Activated T-cell treated with anti-CD3 and anti-CD28 coated beads for 24 hours (primary cell): Measurements from ENCODE around the gene DDX11.
"Not testable (repeated sequence)": the region's sequence is repeated elsewhere in the genome, so short reads cannot be mapped to it uniquely, and the experiment has no call there.

ENCODE experiments used
- DNase-seq: peaks from one replicate; pipeline ENCODE4 v3.0.0-alpha.2; 2020; ENCODE audit warnings: low read depth

The DDX11 gene

DNA sequence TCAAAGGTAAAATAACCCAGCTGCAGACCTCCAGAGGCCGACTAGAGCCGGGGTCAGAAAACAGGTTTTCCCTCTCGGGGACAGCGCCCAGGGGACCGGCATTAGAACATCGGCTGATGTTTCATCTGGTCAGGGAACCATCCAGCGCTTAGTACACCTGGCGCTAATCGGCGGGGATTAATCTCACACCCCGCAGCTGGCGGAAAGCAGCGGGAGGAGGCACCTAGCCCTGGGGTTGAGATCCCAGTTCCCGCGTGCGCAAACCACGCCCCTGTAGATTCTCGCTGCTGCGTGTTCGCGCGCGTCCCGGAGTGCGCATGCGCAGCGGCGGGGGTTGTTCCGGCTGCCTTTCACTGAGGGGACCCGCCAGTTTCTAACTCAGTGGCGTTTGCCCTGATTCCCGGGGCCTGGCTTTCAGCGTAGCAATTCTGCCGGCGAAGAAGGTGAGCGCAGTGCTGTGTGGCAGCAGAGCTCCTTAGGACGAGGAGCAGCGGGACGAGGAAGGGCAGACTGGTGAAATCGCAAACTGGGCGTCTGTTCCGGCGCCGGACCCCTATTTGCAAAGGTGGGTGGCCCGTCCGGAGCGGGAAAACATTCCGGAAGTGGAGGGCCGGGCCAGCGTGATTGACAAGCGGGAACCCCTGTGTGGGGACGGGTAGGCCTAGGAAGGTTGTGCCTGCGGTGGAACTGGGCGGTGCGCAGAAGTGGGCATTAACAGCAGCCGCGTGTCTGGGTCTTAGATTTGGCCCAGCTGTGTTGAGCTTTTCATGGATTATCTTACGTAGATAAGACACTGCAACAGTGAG, at the start of gene DDX11:
Gene DDX11, plus strand, starts transcription at position 334 of the 806 bp plus-strand sequence. CDS start 4,534 bp downstream, outside the sequence.
- DNase-seq, result peak; percentile 89

DNA sequence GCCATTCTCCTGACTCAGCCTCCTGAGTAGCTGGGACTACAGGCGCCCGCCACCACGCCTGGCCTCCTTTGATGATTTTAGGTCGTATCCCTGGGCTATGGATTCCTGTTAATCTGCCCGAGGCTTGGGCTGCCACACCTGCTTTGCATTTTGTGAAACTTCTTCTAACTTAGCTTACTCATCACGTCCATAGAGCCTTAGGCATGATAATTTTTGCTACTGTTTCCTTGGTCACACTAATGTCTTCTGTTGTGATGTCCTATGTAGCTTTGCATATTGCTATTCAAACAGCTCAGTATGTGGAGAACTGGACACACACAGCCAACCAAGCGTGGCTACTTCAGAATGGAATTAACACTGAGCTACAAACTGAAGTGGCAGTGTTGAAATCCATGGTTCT, 47.5 kb upstream of the DDX11 start:
- no peak for DNase-seq

DNA sequence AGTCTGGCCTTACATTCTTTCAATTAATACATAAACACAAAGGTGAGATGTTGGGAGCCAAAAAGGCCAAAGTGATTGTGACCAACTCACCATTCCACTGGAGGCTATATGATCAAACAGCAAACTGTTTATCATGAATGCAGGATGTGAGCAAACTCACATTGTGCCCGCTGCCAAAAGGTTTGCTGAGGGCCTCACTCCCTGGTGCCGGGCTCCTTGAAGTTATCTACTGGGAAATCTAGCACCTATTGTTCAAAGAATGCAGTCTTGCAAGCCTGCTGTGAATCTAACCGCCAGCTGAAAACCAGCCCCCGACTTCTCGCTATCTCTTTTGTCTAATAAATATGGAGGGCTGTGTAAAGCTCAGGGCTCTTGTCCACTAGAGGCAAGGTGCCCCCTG, 46.7 kb upstream of the DDX11 start:
- DNase-seq, result not testable (repeated sequence)

DNA sequence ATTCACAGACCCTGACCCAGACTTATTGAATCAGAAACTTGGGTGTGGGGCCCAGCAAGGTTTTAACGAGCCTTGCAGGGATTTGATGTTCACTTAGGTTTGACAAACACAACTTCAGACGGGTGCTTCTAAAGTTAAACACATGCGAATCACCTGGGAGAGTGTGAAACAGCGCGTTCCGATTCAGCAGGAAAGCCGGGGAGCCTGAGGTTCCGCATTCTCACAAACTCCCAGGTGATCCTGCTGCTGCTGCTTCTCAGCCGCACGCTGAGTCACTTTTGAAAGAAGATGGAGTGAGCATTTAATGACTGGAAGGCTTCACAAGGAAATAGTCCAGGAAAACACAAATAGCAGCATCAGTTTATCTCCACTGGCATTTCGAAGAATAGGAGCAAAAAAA, 44.2 kb upstream of the DDX11 start:
- DNase-seq, result no peak

DNA sequence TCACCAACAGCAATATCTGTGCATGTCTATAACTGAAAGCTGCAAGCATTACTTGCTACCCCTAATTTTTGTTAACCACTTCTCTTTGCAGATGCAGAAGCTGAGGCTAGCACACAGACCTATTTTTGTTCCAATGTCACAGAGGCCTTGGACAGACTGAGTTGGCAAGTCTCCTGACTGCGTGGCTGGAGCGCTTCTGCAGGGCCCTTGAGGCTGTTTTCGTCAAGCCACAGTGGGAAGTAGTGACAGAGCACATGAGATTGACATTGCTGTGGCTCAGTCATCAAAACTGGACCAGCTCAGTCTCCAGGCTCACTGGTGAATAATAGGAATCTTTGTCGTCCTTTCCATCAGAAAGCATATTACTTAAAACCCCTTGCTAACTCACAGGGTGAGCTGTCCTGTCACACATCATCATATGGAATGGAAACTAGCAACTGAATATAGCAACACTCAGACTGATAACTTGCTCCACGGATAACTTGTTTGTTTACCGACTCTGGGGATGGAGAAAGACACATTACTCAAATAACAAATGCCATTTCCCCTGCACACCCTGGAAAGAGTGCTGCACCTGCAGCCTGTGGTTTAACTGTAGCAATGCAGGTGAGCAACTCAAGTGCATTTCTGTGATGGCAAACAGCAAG, 43.6 kb upstream of the DDX11 start:
- no peak for DNase-seq

DNA sequence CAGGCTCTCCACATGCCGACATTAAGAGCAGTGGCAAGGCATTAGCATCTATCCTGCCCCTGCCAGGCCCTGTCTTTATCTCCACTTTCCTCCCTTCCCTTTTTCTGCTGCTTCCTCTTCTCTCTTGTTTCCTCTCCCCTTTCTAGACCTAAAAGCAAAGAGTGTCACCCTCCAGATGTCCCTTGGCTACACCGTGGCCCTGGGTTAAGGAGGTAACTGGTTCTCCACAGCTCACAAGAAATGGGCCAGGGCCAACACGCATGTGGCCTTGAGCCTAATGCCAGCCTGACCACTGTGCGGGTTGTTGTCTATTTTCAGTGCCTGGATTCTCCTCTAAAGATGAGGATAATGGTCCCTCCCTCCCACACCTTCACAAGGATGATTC, 41.7 kb upstream of the DDX11 start:
- DNase-seq, result no peak

DNA sequence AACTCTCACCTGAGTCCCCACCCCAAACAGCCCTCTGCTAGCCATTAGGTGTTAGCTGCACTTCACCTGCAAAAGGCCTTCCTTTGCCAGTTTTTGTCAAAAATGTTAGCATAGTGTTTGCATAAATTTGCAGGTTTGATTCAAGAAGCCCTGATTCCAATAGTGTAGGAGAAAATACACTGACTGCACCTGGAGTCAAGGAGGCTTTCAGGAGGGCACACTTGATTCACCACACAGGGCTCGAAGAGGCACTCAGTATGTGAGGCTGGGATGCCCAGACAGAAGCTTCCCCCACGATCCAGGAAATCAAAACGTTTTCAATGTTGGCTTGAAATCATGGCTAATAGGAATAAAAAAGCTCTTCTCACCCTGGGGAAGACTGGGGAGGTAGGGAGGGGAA, 40.5 kb upstream of the DDX11 start:
- no peak for DNase-seq

DNA sequence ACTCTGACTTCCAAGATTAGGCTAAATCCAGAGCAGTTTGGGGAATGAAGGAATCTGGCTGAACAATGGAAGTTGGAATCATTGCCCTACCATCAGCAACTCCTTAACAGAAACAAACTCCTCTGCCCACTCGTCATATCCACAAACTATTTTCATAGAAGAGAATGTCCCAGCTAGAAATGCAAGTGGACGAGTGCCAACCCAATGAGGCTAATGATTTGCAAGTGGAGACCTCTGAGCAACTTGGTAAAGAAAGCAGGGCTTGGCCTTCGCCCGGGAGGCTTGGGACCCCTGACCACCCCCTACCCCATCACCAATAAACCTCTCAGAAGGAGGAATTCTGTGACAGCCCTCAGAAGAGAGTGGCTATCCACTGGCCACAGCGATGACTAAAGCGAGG, 40.0 kb upstream of the DDX11 start:
- DNase-seq, result no peak

DNA sequence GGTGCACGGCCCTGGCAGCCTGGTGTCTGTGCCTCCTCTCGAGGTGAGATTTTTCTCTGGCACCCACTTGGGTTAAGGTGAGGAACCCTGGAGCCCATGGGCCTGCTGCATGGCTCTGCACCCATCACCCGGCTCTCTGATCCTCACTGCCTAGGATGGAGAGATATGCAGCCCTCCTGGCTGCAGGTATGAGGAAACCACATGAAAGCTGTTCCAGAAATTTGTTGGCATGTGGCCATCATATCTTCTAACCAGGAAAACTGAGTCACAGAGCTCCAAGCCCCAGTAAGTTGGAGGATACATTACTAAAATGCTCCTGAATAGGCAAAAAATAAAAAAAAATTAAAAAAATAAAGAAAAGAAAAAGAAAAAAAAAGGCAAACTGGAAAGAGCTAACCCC, 39.3 kb upstream of the DDX11 start:
- DNase-seq, result no peak

DNA sequence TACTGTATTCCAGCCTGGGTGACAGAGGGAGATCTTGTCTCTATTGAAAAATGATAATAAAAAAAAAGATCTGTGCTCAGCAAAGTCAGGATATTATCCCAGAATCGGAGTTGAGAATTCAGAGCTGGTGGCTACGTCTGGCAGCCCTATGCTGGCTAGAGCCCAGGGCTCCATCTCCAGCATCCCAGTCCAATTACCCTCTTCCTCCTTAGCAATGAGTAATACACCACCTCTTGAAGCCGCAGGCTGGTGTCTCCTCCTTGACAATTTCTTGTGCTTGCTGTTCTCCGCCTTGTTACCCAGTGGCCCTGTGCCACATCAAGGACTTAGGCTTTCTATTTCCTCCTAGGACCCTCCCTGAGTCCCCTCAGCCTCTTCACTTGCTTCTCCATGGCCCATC, 38.4 kb upstream of the DDX11 start:
- no peak for DNase-seq

DNA sequence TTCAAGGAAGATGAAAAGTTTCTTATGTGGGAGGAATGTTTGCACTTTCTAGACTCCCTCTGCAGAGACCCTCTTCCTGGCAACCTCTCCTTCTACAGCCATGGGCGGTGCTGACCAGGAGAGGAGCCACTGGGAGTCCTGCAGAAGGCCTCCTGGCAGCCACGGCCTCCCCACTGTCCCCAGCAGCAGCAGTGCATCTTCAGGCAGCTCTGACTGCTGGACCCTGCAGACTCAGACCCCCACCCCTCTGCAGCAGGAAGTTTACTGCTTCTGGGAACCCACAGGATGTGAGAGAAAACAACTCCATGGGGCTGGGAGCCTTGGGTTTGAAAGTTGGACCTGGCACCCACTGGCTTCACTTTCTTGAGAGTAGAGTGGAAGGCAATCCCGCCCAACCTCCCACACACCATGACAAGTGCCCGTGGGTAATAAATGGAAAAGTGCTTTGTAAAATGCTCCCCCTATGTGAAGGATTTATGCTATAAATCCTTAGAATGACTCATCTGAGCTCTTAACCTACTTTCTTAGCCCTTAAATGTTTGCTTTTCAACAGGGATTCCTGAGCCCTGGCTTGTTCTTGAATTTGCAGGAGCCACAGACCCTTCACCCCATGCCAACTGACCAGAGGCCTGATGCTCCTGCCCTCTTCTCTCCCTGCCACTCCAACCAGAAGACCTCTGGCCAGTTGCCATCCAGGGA, 37.5 kb upstream of the DDX11 start:
- DNase-seq, result no peak

DNA sequence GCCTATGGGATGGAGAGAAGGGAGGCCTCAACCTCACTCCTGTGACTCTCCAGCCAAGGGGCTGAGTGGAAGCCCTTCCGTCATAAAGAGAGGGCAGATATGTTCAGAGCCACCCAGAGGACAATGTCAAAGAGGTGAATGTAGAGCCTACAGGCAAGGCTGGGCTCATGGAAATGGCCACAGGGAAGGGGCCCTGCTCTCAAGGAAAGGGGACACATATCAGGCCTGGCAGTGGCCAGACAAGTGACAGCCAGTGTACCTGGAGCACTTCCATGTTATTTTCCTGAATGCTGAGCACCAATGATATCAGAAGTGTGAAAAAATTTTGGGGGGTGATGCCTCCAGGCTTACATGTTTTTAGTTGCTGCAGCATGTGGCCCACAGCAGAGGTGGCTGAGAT, 36.6 kb upstream of the DDX11 start:
- no peak for DNase-seq

DNA sequence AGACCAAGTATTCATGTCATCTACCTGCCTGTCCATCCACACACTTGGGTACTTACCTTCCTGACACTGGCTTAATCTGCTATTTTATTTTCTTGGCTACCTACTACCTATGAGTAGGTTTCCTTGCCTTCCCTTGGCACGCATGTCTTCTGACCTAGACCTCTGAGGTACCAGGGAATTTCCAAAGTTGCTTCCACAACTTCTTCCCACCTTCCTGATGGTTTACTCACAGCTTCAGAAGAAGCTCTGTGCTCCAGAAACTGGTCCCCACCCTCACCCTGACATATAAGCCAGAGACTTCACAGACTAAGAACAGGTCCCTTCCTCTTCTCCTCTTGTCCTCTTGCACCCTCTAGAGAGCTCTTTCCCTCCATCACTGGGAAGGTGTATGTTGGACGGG, 35.7 kb upstream of the DDX11 start:
- no peak for DNase-seq

DNA sequence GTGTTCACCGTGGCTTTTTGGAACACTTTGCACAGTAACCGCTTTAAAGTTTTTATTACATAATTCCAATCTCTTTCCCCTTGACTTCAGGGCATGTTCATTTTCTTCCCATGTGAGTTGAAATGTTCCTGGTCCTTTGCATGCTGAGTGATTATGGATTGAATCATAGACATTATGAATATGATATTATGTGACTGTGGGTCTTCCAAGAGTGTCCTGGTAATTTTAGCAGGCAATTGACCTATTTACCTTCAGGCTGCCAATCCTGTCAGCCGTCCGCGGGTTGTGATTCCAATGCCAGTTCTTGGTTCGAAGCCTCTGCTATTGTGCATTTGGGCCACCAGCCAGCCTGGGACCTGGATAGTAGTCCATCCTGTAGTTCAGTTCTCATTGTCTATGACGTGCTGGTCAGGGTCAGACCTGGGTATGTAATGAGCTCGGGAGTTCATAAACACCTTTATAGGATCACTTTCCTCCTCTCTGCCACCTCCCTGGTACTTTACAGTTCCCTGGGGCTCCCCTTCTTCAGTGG, 32.6 kb upstream of the DDX11 start:
- DNase-seq, result no peak

DNA sequence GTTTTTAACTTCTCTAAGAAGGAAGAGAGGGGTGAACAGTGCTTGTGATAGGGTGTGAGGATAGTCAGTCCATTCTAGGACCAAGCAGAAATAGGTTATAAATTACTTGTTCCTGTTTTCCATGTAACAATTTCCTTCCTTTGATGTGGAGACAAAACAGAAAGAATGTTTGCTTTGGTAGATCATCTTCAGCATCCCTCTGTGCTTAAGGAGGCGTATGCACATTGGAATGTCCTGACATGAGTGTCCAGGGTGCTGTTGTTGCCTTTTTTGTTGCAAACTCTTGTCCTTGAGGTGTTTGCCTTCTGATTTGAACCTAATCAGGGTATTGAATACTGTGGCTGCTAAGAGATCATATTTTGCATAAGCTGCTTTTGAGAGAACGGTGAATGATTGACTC, 23.5 kb upstream of the DDX11 start:
- not testable (repeated sequence) for DNase-seq

DNA sequence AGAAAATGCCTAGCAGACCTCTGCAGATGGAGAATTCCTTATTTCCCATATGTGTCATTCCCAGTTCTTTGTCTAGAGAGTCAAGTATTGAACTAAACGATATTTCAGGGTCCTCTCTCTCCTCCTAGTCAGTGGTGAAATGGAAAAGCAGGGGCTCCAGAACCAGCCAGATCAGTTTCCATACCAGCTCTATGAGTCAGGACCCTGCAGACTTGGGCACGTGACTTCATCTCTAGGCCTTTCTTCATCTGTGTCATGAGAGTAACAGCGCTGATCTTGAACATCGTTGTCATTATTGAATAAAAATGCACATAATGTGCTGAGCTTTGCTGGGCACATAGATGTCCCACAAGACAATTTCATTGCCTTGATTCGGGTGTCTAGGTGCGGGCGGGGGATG, 23.1 kb upstream of the DDX11 start:
- not testable (repeated sequence) for DNase-seq

DNA sequence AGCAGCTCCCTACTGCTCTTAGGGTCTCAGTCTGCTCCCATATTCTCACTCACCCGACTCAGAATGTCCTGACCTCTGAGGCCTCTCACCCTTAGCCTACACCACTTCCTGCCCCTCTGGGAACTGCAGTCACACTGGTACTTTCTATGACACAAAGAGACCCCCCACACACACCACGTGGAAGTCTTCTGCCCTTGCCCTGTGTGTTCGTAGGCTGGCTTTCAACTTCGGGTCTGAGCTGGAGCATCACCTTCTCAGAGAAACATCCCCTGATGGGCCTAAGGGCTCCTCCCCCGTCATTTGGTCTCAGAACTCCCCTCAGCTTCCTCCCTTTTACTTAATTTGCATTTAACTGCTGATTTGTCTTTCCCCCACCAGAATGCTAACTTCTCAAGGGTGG, 22.0 kb upstream of the DDX11 start:
- DNase-seq, result peak; percentile 13

DNA sequence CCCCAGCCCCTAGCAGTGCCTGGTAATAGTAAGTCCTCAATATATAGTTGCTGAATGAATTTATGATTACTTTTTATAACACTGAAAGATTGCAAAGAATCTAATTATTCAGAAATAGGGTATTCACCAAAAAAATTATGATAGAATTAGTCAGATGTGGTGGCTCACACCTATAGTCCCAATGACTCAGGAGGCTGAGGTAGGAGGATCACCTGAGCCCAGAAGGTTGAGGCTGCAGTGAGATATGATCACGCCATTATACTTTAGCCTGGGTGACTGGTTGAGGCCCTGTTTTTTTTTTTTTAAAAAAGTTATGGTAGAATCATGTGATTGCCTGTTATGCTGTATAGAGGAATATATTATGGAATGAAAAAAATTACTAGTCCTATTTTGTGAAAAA, 21.5 kb upstream of the DDX11 start:
- not testable (repeated sequence) for DNase-seq

DNA sequence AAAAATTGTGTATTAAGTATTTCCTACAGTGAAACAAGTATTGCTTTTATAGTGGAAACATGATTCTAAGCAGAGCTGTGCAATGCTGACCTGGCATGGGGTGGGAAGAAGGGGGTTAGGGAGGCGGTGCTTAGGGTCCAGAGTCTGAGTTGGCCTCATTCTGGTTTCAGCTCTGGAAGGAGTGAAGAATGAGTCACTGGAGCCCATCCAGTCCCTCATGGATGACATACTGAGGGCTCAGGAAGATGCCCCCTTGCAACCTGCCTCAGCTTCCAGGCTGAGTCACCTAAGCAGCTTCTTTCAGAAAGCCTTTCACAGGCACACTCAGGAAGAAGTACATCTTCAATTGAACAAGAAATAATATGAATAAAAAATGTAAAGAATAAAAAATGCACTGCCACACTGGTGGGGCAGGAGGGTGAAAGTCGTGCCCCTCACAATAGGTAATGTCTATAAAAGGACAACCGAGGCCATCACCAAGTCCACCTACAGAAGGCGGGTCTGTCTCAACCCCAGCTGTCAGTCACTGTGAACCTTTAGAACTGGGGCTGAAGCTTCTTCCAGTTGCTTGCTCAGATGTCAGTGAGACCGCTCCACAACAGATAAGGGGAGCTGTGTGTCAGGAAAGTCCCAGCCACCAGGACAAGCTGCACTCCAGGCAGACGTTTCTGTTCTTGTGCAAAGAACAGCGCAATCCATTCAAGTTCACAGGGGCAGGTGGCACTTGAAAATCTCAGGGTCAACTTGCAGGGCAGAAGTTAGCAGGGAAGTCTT, 20.8 kb upstream of the DDX11 start:
- DNase-seq, result not testable (repeated sequence)

DNA sequence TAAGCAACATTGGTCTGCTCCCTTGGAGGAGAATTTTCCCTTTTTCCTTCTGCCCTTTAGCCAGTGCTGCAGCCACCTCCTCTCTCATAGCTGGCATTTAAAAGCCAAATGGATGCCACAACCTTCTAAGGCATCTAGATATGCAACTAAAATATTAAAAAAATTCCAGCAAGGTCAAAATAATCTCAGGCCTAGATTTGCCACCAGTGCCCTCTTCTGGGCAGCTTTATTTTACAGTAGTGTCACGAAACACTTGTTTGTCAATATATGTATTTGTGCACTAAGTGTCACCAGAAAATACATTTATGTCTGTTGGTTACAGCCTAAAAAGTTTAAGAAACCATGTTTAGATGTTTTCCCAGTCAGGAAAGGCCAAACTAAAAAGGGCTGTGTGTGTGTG, 19.7 kb upstream of the DDX11 start:
- DNase-seq, result not testable (repeated sequence)

DNA sequence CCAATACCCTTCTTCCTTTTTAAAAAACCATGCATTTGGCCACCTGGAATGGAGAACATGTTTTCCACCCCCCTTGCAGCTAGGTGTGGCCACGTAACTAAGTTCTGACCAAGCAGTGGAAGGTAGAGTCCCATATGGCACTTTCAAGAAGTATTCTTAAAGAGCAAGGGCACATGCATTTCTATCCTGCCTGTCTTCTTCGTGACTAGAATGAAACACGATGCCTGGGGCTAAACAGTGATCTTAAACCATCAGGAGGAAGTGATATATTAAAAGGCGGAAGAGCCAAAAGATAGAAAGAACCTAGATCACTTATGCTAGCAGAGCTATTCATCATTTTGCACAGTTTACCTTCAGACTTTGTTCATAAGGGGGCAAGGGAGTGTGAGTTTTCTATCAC, 16.0 kb upstream of the DDX11 start:
- DNase-seq, result no peak

DNA sequence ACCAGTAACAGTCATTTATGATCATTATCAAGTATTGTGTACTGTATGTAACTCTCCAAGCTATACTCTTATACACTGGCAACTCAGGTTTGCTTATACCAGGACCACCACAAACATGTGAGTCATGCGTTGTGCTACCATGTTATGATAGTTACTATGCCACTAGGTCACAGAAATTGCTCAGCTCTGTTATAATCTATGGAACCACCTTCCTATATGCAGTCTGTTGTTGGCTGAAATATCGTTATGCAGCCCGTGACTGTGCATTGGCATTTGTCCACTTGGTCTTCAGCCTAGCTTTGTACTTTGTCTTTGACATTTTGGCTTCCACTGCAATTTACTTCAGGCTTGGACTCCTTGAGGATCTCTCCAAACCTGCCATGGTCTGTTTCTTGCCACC, 7.5 kb upstream of the DDX11 start:
- DNase-seq, result not testable (repeated sequence)
